ENCODE data around the gene MCM10.

GRCh38 chr10:13253726-13254125 is 92.4 kb downstream of the MCM10 start:
- TF ChIP-seq CTCF (IDR thresholded peaks at IDR 0.05) (no peak), POLR2A (IDR thresholded peaks at IDR 0.05) (no peak), POLR2AphosphoS5 (IDR thresholded peaks at IDR 0.05) (no peak), EP300 (IDR thresholded peaks at IDR 0.05) (no peak)
